ENCODE measurements around the gene MEF2C. TPM values are rescaled to one million over a fixed set of nuclear protein-coding genes. Genes with fewer than 3 reads are reported as not detected.
"Not testable (repeated sequence)": the region's sequence is repeated elsewhere in the genome, so short reads cannot be mapped to it uniquely, and the experiment has no call there.

Gene MEF2C
- total and polyA plus RNA-seq, 4 experiments from 2014 or later, result 0.12 to 1.0 (median 0.28) TPM

GRCh38 chr5:88923623-88924329, 40.8 kb upstream of the MEF2C start:
- CTCF ChIA-PET (ENCODE audit: partially characterized antibody), result no interaction called here
- no peak overlapping the region for H3K27ac Mint-ChIP-seq
- intact Hi-C loops (cut with micrococcal nuclease), result no loop called here

GRCh38 chr5:88912743-88913142, 29.8 kb upstream of the MEF2C start:
- H3K9me3 ChIP-seq (ENCODE audit: control insufficient read depth in 1 of 2, low read length in 2 of 2); intact Hi-C loops (cut with micrococcal nuclease); POLR2A ChIA-PET (ENCODE audit: partially characterized antibody); H3K4me3 Mint-ChIP-seq; H3K36me3 Mint-ChIP-seq; H3K9me3 Mint-ChIP-seq; H3K27me3 ChIP-seq (ENCODE audit: insufficient read depth, low read length); H3K4me1 ChIP-seq (ENCODE audit: insufficient read depth, low read length); H3K27me3 Mint-ChIP-seq; CTCF ChIA-PET (ENCODE audit: partially characterized antibody); H3K27ac ChIP-seq (ENCODE audit: low read depth, low read length); DNase-seq; H3K4me1 Mint-ChIP-seq; H3K27ac Mint-ChIP-seq; H3K4me3 ChIP-seq (ENCODE audit: low read length in 2 of 2); H3K36me3 ChIP-seq (ENCODE audit: insufficient read depth, low read length): not testable (repeated sequence)

More at GRCh38 chr5:88923623-88924329, 40.8 kb upstream of the MEF2C start:
- POLR2A ChIA-PET (ENCODE audit: partially characterized antibody), result no interaction called here
- DNase-seq, result no peak
- H3K27me3 Mint-ChIP-seq, result peaks cover 0 to 3% of the 10 kb centered on the region in 2 donors
- H3K36me3 ChIP-seq (ENCODE audit: insufficient read depth, low read length), result no peaks in the 10 kb centered on the region
- H3K9me3 Mint-ChIP-seq, result peaks cover 0 to 6% (median 2%) of the 10 kb centered on the region in 8 donors
- H3K27me3 ChIP-seq (ENCODE audit: insufficient read depth, low read length), result no peaks in the 10 kb centered on the region
- H3K4me1 ChIP-seq (ENCODE audit: insufficient read depth, low read length), result no peaks in the 10 kb centered on the region
- no peaks in the 10 kb centered on the region for H3K9me3 ChIP-seq (ENCODE audit: control insufficient read depth in 1 of 2, low read length in 2 of 2)
- H3K36me3 Mint-ChIP-seq, result no peaks in the 10 kb centered on the region
- H3K4me3 ChIP-seq (ENCODE audit: low read length in 2 of 2), result no peak overlapping the region
- no peak overlapping the region for H3K27ac ChIP-seq (ENCODE audit: low read depth, low read length)
- H3K4me3 Mint-ChIP-seq, result no peak overlapping the region
- H3K4me1 Mint-ChIP-seq, result no peaks in the 10 kb centered on the region

- H3K27me3 Mint-ChIP-seq; CTCF ChIA-PET (ENCODE audit: partially characterized antibody); H3K36me3 ChIP-seq (ENCODE audit: insufficient read depth, low read length); H3K27ac ChIP-seq (ENCODE audit: low read depth, low read length); POLR2A ChIA-PET (ENCODE audit: partially characterized antibody); H3K4me3 ChIP-seq (ENCODE audit: low read length in 2 of 2); H3K9me3 Mint-ChIP-seq; H3K9me3 ChIP-seq (ENCODE audit: control insufficient read depth in 1 of 2, low read length in 2 of 2); intact Hi-C loops (cut with micrococcal nuclease); H3K36me3 Mint-ChIP-seq; H3K27ac Mint-ChIP-seq; DNase-seq; H3K4me1 ChIP-seq (ENCODE audit: insufficient read depth, low read length); H3K4me1 Mint-ChIP-seq; H3K4me3 Mint-ChIP-seq; H3K27me3 ChIP-seq (ENCODE audit: insufficient read depth, low read length): not testable (repeated sequence)
Measured at GRCh38 chr5:88911059-88911572, 28.1 kb upstream of the MEF2C start.

GRCh38 chr5:88904478-88904877, 21.5 kb upstream of the MEF2C start:
- H3K36me3 Mint-ChIP-seq; H3K4me3 Mint-ChIP-seq; H3K27ac ChIP-seq (ENCODE audit: low read depth, low read length); H3K27me3 ChIP-seq (ENCODE audit: insufficient read depth, low read length); H3K27ac Mint-ChIP-seq; H3K9me3 ChIP-seq (ENCODE audit: control insufficient read depth in 1 of 2, low read length in 2 of 2); H3K4me3 ChIP-seq (ENCODE audit: low read length in 2 of 2); intact Hi-C loops (cut with micrococcal nuclease); H3K4me1 Mint-ChIP-seq; H3K36me3 ChIP-seq (ENCODE audit: insufficient read depth, low read length); DNase-seq; H3K9me3 Mint-ChIP-seq; CTCF ChIA-PET (ENCODE audit: partially characterized antibody); H3K27me3 Mint-ChIP-seq; H3K4me1 ChIP-seq (ENCODE audit: insufficient read depth, low read length); POLR2A ChIA-PET (ENCODE audit: partially characterized antibody): not testable (repeated sequence)

GRCh38 chr5:88903966-88904365, 21.0 kb upstream of the MEF2C start:
- intact Hi-C loops (cut with micrococcal nuclease); DNase-seq; H3K27me3 Mint-ChIP-seq; H3K4me3 Mint-ChIP-seq; POLR2A ChIA-PET (ENCODE audit: partially characterized antibody); H3K4me1 ChIP-seq (ENCODE audit: insufficient read depth, low read length); H3K36me3 Mint-ChIP-seq; H3K4me1 Mint-ChIP-seq; H3K36me3 ChIP-seq (ENCODE audit: insufficient read depth, low read length); H3K4me3 ChIP-seq (ENCODE audit: low read length in 2 of 2); H3K9me3 ChIP-seq (ENCODE audit: control insufficient read depth in 1 of 2, low read length in 2 of 2); H3K27ac ChIP-seq (ENCODE audit: low read depth, low read length); H3K27me3 ChIP-seq (ENCODE audit: insufficient read depth, low read length); H3K9me3 Mint-ChIP-seq; CTCF ChIA-PET (ENCODE audit: partially characterized antibody); H3K27ac Mint-ChIP-seq: not testable (repeated sequence)

DNA sequence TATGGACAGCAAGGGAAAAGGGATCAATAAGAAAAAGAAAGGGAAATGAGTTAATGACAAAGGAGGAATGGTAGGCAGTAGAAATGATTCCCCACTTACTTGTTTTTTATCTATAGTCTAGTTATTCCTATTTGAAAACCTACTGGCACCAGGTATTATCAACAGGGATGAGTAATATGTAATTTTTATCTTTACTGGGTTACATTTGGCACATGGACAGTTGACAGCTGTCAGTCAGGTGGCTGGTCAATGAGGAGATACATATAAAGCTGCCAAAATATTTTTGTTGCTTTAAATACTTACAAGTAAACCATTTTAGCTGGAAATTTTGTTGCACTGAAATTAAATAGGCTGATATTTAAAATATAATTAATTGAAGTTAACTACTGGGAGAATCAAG, 18.1 kb upstream of the MEF2C start:
- DNase-seq; intact Hi-C loops (cut with micrococcal nuclease); H3K9me3 ChIP-seq (ENCODE audit: control insufficient read depth in 1 of 2, low read length in 2 of 2); H3K27ac Mint-ChIP-seq; H3K4me1 Mint-ChIP-seq; H3K36me3 Mint-ChIP-seq; H3K36me3 ChIP-seq (ENCODE audit: insufficient read depth, low read length); H3K4me3 Mint-ChIP-seq; H3K9me3 Mint-ChIP-seq; H3K4me3 ChIP-seq (ENCODE audit: low read length in 2 of 2); H3K4me1 ChIP-seq (ENCODE audit: insufficient read depth, low read length); H3K27me3 ChIP-seq (ENCODE audit: insufficient read depth, low read length); H3K27ac ChIP-seq (ENCODE audit: low read depth, low read length); H3K27me3 Mint-ChIP-seq; CTCF ChIA-PET (ENCODE audit: partially characterized antibody); POLR2A ChIA-PET (ENCODE audit: partially characterized antibody): not testable (repeated sequence)

GRCh38 chr5:88899096-88899737, 16.2 kb upstream of the MEF2C start:
- Histone ChIP-seq H3K4me1 (ENCODE audit: insufficient read depth, low read length) (no peaks in the 10 kb centered on the region), H3K27me3 (ENCODE audit: insufficient read depth, low read length) (no peaks in the 10 kb centered on the region), H3K4me3 (ENCODE audit: low read length in 2 of 2) (no peak overlapping the region), H3K9me3 (ENCODE audit: control insufficient read depth in 1 of 2, low read length in 2 of 2) (no peaks in the 10 kb centered on the region), H3K27ac (ENCODE audit: low read depth, low read length) (no peak overlapping the region), H3K36me3 (ENCODE audit: insufficient read depth, low read length) (no peaks in the 10 kb centered on the region)
- Mint-ChIP-seq H3K27ac (no peak overlapping the region), H3K36me3 (no peaks in the 10 kb centered on the region), H3K4me1 (no peaks in the 10 kb centered on the region), H3K9me3 (no peaks in the 10 kb centered on the region), H3K4me3 (no peak overlapping the region), H3K27me3 (no peaks in the 10 kb centered on the region)
- intact Hi-C loops (cut with micrococcal nuclease), result no loop called here
- DNase-seq, result no peak
- POLR2A ChIA-PET (ENCODE audit: partially characterized antibody), result no interaction called here
- CTCF ChIA-PET (ENCODE audit: partially characterized antibody), result no interaction called here
